Measurements from ENCODE around the gene TSHZ1.

Gene TSHZ1

GRCh38 chr18:75304678-75305557 lies 94.3 kb downstream of the TSHZ1 start:
- H3K27me3 Mint-ChIP-seq: peaks cover 5% of the 10 kb centered on the region
- no peak for ATAC-seq
- no peak overlapping the region for H3K4me3 Mint-ChIP-seq
- H3K4me1 Mint-ChIP-seq: no peaks in the 10 kb centered on the region
- H3K27ac Mint-ChIP-seq: no peak overlapping the region
- H3K9me3 Mint-ChIP-seq: peaks cover 7% of the 10 kb centered on the region
- peaks cover 6% of the 10 kb centered on the region for H3K36me3 Mint-ChIP-seq

DNA sequence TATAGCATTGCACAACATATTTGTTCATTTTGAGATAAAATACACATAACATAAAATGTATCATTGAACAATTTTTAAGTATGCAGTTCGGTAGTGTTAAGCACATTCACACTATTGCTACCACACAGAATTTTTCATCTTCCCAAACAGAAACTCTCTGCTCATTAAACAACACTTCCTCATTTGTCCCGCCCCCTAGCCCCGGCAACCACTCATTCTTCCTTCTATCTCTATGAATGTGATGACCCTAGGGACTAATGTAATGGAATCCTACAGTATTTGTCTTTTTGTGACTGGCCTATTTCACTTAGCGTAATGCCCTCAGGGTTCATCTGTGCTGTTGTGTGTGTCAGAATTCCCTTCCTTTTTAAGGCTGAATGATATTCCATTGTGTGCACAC lies 95.4 kb downstream of the TSHZ1 start:
- Mint-ChIP-seq H3K4me1 (no peaks in the 10 kb centered on the region), H3K36me3 (peaks cover 6% of the 10 kb centered on the region), H3K27me3 (peaks cover 15% of the 10 kb centered on the region), H3K27ac (no peak overlapping the region), H3K4me3 (no peak overlapping the region), H3K9me3 (peaks cover 11% of the 10 kb centered on the region)
- no peak for ATAC-seq

GRCh38 chr18:75307530-75307929 lies 96.9 kb downstream of the TSHZ1 start:
- H3K27ac Mint-ChIP-seq: no peak overlapping the region
- ATAC-seq: no peak
- H3K36me3 Mint-ChIP-seq: peaks cover 6% of the 10 kb centered on the region
- no peaks in the 10 kb centered on the region for H3K4me1 Mint-ChIP-seq
- H3K27me3 Mint-ChIP-seq: peaks cover 23% of the 10 kb centered on the region
- H3K4me3 Mint-ChIP-seq: no peak overlapping the region
- peaks cover 11% of the 10 kb centered on the region for H3K9me3 Mint-ChIP-seq

- Mint-ChIP-seq H3K9me3 (peaks cover 11% of the 10 kb centered on the region), H3K27me3 (peaks cover 32% of the 10 kb centered on the region), H3K27ac (no peak overlapping the region), H3K4me3 (no peak overlapping the region), H3K4me1 (no peaks in the 10 kb centered on the region), H3K36me3 (peaks cover 6% of the 10 kb centered on the region)
- no peak for ATAC-seq
These were observed 99.0 kb downstream of the TSHZ1 start for GRCh38 chr18:75309564-75309963.

GRCh38 chr18:75314117-75314516 lies 103.5 kb downstream of the TSHZ1 start:
- peaks cover 4% of the 10 kb centered on the region for H3K36me3 Mint-ChIP-seq
- H3K4me1 Mint-ChIP-seq: no peaks in the 10 kb centered on the region
- no peak overlapping the region for H3K27ac Mint-ChIP-seq
- no peak overlapping the region for H3K4me3 Mint-ChIP-seq
- ATAC-seq: no peak
- peaks cover 8% of the 10 kb centered on the region for H3K9me3 Mint-ChIP-seq
- H3K27me3 Mint-ChIP-seq: peaks cover 48% of the 10 kb centered on the region

GRCh38 chr18:75314606-75315005 lies 104.0 kb downstream of the TSHZ1 start:
- no peak for ATAC-seq
- no peaks in the 10 kb centered on the region for H3K4me1 Mint-ChIP-seq
- H3K27ac Mint-ChIP-seq: no peak overlapping the region
- no peaks in the 10 kb centered on the region for H3K36me3 Mint-ChIP-seq
- peaks cover 51% of the 10 kb centered on the region for H3K27me3 Mint-ChIP-seq
- H3K9me3 Mint-ChIP-seq: peaks cover 4% of the 10 kb centered on the region
- H3K4me3 Mint-ChIP-seq: no peak overlapping the region

- Mint-ChIP-seq H3K27me3 (peaks cover 47% of the 10 kb centered on the region), H3K36me3 (no peaks in the 10 kb centered on the region), H3K4me3 (no peak overlapping the region), H3K9me3 (no peaks in the 10 kb centered on the region), H3K4me1 (no peaks in the 10 kb centered on the region), H3K27ac (no peak overlapping the region)
- no peak for ATAC-seq
These were observed 105.6 kb downstream of the TSHZ1 start for GRCh38 chr18:75316223-75316622.

DNA sequence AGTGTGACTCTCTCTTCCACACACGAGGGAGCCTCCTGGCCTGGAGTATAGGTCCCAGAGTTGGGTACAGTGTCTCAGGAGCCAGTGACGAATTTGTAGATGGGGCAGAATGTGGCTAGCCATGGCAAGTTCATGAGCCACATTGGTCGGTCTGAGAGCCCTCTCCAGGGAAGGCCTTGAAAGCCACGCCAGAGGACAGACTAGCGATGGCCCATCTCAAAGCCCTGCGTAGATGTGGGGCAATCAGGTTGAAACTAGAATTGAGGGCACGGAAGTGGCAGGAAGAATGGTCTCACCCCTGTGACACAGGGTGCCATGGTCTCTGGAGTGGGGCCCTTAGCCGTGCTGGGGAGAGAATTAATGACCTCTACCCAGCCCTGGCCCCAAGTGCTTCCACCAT lies 106.2 kb downstream of the TSHZ1 start:
- ATAC-seq: no peak
- peaks cover 48% of the 10 kb centered on the region for H3K27me3 Mint-ChIP-seq
- H3K4me3 Mint-ChIP-seq: no peak overlapping the region
- no peaks in the 10 kb centered on the region for H3K9me3 Mint-ChIP-seq
- no peaks in the 10 kb centered on the region for H3K4me1 Mint-ChIP-seq
- no peak overlapping the region for H3K27ac Mint-ChIP-seq
- no peaks in the 10 kb centered on the region for H3K36me3 Mint-ChIP-seq

- Mint-ChIP-seq H3K27me3 (peaks cover 53% of the 10 kb centered on the region), H3K4me3 (peak overlapping the region; percentile 28), H3K36me3 (no peaks in the 10 kb centered on the region), H3K9me3 (no peaks in the 10 kb centered on the region), H3K4me1 (no peaks in the 10 kb centered on the region), H3K27ac (no peak overlapping the region)
- no peak for ATAC-seq
These were observed 106.7 kb downstream of the TSHZ1 start for GRCh38 chr18:75317300-75317699.

DNA sequence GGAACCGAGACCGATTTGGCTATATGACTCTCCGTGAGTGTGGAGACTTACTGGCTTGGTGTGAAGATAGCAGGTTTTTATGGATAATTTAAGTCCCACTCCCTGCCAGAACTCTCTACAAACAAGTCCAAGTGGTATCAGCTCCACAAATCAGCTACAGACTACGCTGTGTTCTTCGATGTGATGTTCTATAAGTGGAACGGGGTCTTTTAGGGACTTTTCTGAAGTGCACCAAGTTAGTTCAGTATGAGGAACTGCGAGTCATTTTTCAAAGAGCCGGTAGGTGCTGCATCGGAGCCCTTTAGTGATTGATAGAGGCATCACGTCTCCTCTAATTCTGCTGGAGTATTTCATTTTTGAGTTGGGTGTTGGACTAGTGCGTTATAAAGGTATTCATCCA lies 107.1 kb downstream of the TSHZ1 start:
- H3K4me1 Mint-ChIP-seq: no peaks in the 10 kb centered on the region
- peak; percentile 57 for ATAC-seq
- H3K4me3 Mint-ChIP-seq: peak overlapping the region; percentile 28
- H3K9me3 Mint-ChIP-seq: no peaks in the 10 kb centered on the region
- H3K27me3 Mint-ChIP-seq: peaks cover 51% of the 10 kb centered on the region
- H3K27ac Mint-ChIP-seq: no peak overlapping the region
- no peaks in the 10 kb centered on the region for H3K36me3 Mint-ChIP-seq

GRCh38 chr18:75319905-75320304 lies 109.3 kb downstream of the TSHZ1 start:
- Mint-ChIP-seq H3K4me3 (no peak overlapping the region), H3K9me3 (no peaks in the 10 kb centered on the region), H3K36me3 (no peaks in the 10 kb centered on the region), H3K27ac (no peak overlapping the region), H3K27me3 (peaks cover 44% of the 10 kb centered on the region), H3K4me1 (no peaks in the 10 kb centered on the region)
- no peak for ATAC-seq

GRCh38 chr18:75320506-75320905 lies 109.9 kb downstream of the TSHZ1 start:
- peaks cover 45% of the 10 kb centered on the region for H3K27me3 Mint-ChIP-seq

DNA sequence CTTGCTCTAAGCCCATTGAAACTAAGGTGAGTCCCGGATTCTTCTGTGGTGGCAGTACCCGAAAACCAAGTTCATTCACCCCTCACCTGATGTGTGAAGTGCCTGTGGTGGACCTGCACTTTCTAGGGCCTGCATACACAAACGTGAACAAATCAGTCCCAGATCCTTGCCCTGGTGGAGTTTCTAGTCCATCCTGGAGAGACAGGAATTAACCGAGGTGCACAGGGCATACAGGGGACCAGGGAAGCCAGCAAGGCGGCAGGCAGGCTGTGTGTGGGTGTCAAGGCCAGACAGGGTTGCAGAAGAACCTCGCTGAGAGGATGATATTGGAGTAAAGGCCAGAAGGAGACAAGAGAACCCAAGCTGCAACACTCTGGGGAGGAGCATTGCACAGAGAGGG lies 110.8 kb downstream of the TSHZ1 start:
- Mint-ChIP-seq H3K27ac (no peak overlapping the region), H3K9me3 (peaks cover 10% of the 10 kb centered on the region), H3K36me3 (no peaks in the 10 kb centered on the region), H3K27me3 (peaks cover 55% of the 10 kb centered on the region), H3K4me1 (no peaks in the 10 kb centered on the region), H3K4me3 (no peak overlapping the region)
- ATAC-seq: no peak

More at GRCh38 chr18:75320506-75320905, 109.9 kb downstream of the TSHZ1 start:
- no peaks in the 10 kb centered on the region for H3K4me1 Mint-ChIP-seq
- peaks cover 2% of the 10 kb centered on the region for H3K9me3 Mint-ChIP-seq
- no peak overlapping the region for H3K4me3 Mint-ChIP-seq
- H3K27ac Mint-ChIP-seq: no peak overlapping the region
- H3K36me3 Mint-ChIP-seq: no peaks in the 10 kb centered on the region
- no peak for ATAC-seq

DNA sequence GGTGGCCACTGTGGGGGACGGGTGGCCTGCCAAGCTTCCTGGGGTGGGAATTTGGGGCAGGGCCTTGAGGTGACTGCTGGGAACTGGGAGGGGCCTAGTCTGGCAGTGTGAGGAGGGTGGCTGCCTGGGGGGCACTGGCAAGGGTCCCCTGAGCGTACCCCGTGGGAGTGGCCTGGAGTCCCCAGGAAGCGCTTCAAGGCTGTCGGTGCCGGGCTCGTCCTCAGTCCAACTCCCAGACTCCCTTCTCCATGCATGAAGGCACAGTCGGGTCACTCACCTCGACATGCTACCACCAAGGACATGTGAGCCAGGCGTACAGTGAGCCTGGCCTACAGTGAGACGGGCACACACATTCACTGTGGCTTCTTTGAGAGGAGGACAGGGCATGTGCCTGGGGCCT lies 111.6 kb downstream of the TSHZ1 start:
- no peaks in the 10 kb centered on the region for H3K36me3 Mint-ChIP-seq
- no peak overlapping the region for H3K4me3 Mint-ChIP-seq
- ATAC-seq: peak; percentile 48
- no peaks in the 10 kb centered on the region for H3K4me1 Mint-ChIP-seq
- peaks cover 12% of the 10 kb centered on the region for H3K9me3 Mint-ChIP-seq
- no peak overlapping the region for H3K27ac Mint-ChIP-seq
- peaks cover 56% of the 10 kb centered on the region for H3K27me3 Mint-ChIP-seq

GRCh38 chr18:75323821-75324585 lies 113.4 kb downstream of the TSHZ1 start:
- no peak overlapping the region for H3K4me3 Mint-ChIP-seq
- H3K9me3 Mint-ChIP-seq: peaks cover 12% of the 10 kb centered on the region

More at GRCh38 chr18:75323821-75324585, 113.4 kb downstream of the TSHZ1 start:
- Mint-ChIP-seq H3K27me3 (peaks cover 41% of the 10 kb centered on the region), H3K27ac (no peak overlapping the region), H3K36me3 (no peaks in the 10 kb centered on the region), H3K4me1 (no peaks in the 10 kb centered on the region)
- ATAC-seq: no peak

All from stimulated activated memory B cell treated with anti-CD40 and anti-IgM and Interleukin-4, amounts not matched to agents 10 μg/mL and 1 μg/mL and 100 μg/mL, for 72 hours (primary cell).